PC-9 (cell line): ENCODE data around the gene AICDA.

Source experiments
- EZH2 ChIP-seq: fragments of 200-600 bp; sonication (generic); IDR thresholded peaks from 2 replicates; pipeline ENCODE4 v1.8.0; 2017; ENCODE audit warnings: antibody characterized with exemption, low read depth
- TF ChIP-seq, protein P1 (sequence below): fragments of 200-600 bp; sonication (generic); conservative IDR thresholded peaks from 2 replicates; pipeline ENCODE4 v1.6.1; 2017; ENCODE audit warnings: mixed run types, antibody characterized with exemption, mild to moderate bottlenecking, moderate library complexity

- TF ChIP-seq, protein P1, sequence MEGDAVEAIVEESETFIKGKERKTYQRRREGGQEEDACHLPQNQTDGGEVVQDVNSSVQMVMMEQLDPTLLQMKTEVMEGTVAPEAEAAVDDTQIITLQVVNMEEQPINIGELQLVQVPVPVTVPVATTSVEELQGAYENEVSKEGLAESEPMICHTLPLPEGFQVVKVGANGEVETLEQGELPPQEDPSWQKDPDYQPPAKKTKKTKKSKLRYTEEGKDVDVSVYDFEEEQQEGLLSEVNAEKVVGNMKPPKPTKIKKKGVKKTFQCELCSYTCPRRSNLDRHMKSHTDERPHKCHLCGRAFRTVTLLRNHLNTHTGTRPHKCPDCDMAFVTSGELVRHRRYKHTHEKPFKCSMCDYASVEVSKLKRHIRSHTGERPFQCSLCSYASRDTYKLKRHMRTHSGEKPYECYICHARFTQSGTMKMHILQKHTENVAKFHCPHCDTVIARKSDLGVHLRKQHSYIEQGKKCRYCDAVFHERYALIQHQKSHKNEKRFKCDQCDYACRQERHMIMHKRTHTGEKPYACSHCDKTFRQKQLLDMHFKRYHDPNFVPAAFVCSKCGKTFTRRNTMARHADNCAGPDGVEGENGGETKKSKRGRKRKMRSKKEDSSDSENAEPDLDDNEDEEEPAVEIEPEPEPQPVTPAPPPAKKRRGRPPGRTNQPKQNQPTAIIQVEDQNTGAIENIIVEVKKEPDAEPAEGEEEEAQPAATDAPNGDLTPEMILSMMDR = no peak
- no peak for TF ChIP-seq EZH2
Measured at GRCh38 chr12:8647968-8648367, 35.3 kb upstream of the AICDA start.
